Effector memory CD8-positive, alpha-beta T cell (primary cell): Measurements from ENCODE around the gene NCOA7.

Experiments used
- ATAC-seq: fragments of 150-1000 bp; cut with Tn5 transposase; replicated peaks from 2 replicates; pipeline ENCODE4 v1.10.0; 2021; ENCODE audit warnings: mild to moderate bottlenecking, moderate library complexity
- DNase-seq, 3 experiments: peaks; one replicate each; pipeline ENCODE4 v3.0.0; 2021
- H3K27ac Mint-ChIP-seq, 2 donors: one replicate each; pipeline ENCODE4 v1.8.0; 2022; ENCODE audit warnings: mild to moderate bottlenecking in 2 of 2, mixed read lengths in 2 of 2, moderate library complexity in 2 of 2
- H3K27me3 Mint-ChIP-seq, 2 donors: one replicate each; pipeline ENCODE4 v1.8.0; 2022; ENCODE audit warnings: mixed read lengths in 2 of 2
- H3K36me3 Mint-ChIP-seq: one replicate; pipeline ENCODE4 v1.8.0; 2022; ENCODE audit warnings: mild to moderate bottlenecking, moderate library complexity, mixed read lengths; ENCODE audit not compliant: insufficient read depth
- H3K4me1 Mint-ChIP-seq, 2 donors: one replicate each; pipeline ENCODE4 v1.8.0; 2022; ENCODE audit warnings: low read depth in 2 of 2, mixed read lengths in 2 of 2
- H3K4me3 Mint-ChIP-seq, 2 donors: one replicate each; pipeline ENCODE4 v1.8.0; 2022; ENCODE audit warnings: mild to moderate bottlenecking in 2 of 2, mixed read lengths in 2 of 2, moderate library complexity in 2 of 2
- H3K9me3 Mint-ChIP-seq, 2 donors: one replicate each; pipeline ENCODE4 v1.8.0; 2022; ENCODE audit warnings: mixed read lengths in 2 of 2

The NCOA7 gene

GRCh38 chr6:125749173-125749864 is 41.4 kb upstream of the NCOA7 start, which contains the start of gene HEY2:
TSS of gene HEY2 (plus strand) at chr6:125749632. CDS start at chr6:125749777, 145 bp downstream.
- peak; percentile 80 for ATAC-seq
- Mint-ChIP-seq H3K36me3 (no peaks in the 10 kb centered on the region), H3K4me1 (peaks cover 21 to 39% of the 10 kb centered on the region in 2 donors), H3K27me3 (peaks cover 23 to 24% of the 10 kb centered on the region in 2 donors), H3K9me3 (no peaks in the 10 kb centered on the region), H3K4me3 (peak within 1 kb of the TSS; percentile 87), H3K27ac (peak within 1 kb of the TSS; percentile 65 to 67)
- peak; percentile 67 to 84 (median 82) for DNase-seq

GRCh38 chr6:125749865-125750691 is 40.7 kb upstream of the NCOA7 start:
- H3K4me3 Mint-ChIP-seq, result peak overlapping the region; percentile 87
- peaks cover 21 to 39% of the 10 kb centered on the region in 2 donors for H3K4me1 Mint-ChIP-seq
- no peak for ATAC-seq
- no peak for DNase-seq
- peaks cover 23 to 25% of the 10 kb centered on the region in 2 donors for H3K27me3 Mint-ChIP-seq
- H3K36me3 Mint-ChIP-seq, result no peaks in the 10 kb centered on the region
- H3K27ac Mint-ChIP-seq, result peak overlapping the region; percentile 65 to 67
- H3K9me3 Mint-ChIP-seq, result no peaks in the 10 kb centered on the region

DNA sequence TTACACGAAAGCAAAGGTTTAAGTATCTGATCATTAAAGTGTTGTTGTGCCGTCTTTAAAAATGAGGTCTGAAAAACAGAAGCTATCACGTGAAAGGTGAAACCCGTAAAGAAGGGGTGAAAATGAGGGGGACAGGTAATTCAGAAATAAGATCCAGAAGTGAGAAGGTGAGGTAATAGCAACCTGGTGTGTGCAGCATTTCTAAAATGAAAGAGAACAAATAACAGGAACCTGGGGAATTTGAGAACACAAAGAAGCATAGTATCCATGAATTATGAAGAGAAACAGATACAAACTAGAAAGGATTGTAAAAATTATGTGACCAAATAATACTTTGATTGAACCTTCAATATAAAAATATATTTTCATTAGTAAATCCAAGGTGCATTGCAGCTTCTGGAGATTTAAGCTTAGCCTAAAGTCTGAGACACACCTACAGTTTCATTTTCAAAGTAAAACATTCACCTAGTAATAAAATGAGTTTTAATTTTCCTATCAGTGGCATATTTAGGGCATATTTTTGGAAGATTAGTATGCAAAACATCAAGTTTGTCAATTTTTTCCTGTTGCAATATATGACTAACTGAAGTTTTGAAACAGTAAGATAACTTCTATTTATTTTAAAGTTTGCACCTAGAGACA is 39.9 kb upstream of the NCOA7 start:
- no peaks in the 10 kb centered on the region for H3K9me3 Mint-ChIP-seq

DNA sequence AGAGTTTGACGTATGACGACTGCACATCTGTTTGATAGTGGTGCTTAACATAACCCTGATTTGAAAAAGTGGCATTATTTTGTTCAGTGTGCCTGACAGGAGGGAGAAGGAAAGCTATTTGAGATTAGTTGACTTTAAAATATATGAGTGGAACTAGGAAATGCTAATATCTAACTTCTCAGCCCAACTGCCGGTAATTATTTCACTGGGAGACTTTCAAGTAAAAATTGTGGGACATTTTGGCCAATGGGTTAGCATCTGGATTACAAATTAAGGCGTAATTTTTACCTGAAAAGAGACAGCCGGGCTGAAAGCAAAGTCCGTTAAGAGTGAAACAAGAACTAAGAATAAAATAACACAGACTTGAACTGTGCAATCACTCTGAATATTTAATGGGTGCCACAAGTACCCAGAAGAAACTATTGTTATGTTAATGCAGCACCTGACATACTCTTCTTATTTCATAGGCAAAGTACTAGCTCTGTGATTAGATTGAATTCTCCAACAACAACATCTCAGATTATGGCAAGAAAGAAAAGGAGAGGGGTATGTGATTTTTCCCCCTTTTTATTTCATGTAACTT is 39.3 kb upstream of the NCOA7 start:
- H3K4me3 Mint-ChIP-seq, result peak overlapping the region in 1 of 2 donors; percentile 4
- H3K27ac Mint-ChIP-seq, result no peak overlapping the region
- ATAC-seq (no peak), DNase-seq (no peak)
- H3K36me3 Mint-ChIP-seq, result no peaks in the 10 kb centered on the region
- H3K27me3 Mint-ChIP-seq, result peaks cover 17 to 23% of the 10 kb centered on the region in 2 donors
- H3K4me1 Mint-ChIP-seq, result peaks cover 18 to 34% of the 10 kb centered on the region in 2 donors
- H3K9me3 Mint-ChIP-seq, result no peaks in the 10 kb centered on the region

More for the DNA sequence above, 39.9 kb upstream of the NCOA7 start:
- Mint-ChIP-seq H3K4me1 (peaks cover 21 to 39% of the 10 kb centered on the region in 2 donors), H3K27ac (no peak overlapping the region), H3K27me3 (peaks cover 23 to 30% of the 10 kb centered on the region in 2 donors), H3K36me3 (no peaks in the 10 kb centered on the region), H3K4me3 (peak overlapping the region; percentile 87)
- no peak for ATAC-seq
- DNase-seq, result no peak

GRCh38 chr6:125752773-125753172 is 38.0 kb upstream of the NCOA7 start:
- DNase-seq (no peak), ATAC-seq (no peak)
- no peak overlapping the region for H3K27ac Mint-ChIP-seq
- no peak overlapping the region for H3K4me3 Mint-ChIP-seq
- peaks cover 9 to 17% of the 10 kb centered on the region in 2 donors for H3K27me3 Mint-ChIP-seq
- no peaks in the 10 kb centered on the region for H3K36me3 Mint-ChIP-seq
- H3K9me3 Mint-ChIP-seq, result no peaks in the 10 kb centered on the region
- peaks cover 11 to 25% of the 10 kb centered on the region in 2 donors for H3K4me1 Mint-ChIP-seq

DNA sequence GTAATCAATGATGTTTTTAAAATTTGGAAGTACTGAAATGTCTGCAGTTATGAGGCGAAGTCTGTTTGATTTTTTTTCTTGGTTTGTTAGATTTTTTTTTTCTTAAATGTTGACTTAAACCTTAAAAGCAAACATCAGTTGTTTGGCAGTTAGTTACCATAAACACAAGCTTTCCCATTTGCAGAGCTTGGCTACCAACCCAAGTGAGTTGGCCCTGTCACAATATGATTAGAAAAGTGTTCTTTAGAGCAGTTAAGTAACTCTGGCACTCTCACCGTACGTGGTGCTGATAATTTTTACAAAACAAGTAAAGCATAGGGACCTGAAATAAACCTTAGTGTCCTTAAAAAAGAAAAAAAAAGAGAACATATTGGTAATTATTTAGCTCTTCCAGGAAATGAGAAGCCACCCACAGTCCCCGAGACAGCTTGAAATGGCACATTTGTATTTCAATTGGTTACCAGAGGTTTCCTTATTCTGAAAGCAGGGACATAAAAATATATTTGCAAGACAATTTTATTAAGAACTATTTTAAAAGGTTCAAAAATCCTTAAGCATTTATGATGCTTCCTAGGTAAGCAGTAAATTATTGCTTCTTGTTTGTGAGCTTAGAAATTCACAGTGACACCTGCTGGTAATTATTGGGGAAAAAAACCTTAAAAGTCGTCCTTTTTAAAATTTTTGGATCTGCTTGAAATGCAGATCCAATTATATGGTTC is 37.4 kb upstream of the NCOA7 start:
- H3K27me3 Mint-ChIP-seq, result peaks cover 9 to 17% of the 10 kb centered on the region in 2 donors
- no peaks in the 10 kb centered on the region for H3K9me3 Mint-ChIP-seq
- H3K27ac Mint-ChIP-seq, result no peak overlapping the region
- H3K4me1 Mint-ChIP-seq, result peaks cover 11 to 20% of the 10 kb centered on the region in 2 donors
- ATAC-seq (no peak), DNase-seq (no peak)
- H3K4me3 Mint-ChIP-seq, result no peak overlapping the region
- H3K36me3 Mint-ChIP-seq, result no peaks in the 10 kb centered on the region

DNA sequence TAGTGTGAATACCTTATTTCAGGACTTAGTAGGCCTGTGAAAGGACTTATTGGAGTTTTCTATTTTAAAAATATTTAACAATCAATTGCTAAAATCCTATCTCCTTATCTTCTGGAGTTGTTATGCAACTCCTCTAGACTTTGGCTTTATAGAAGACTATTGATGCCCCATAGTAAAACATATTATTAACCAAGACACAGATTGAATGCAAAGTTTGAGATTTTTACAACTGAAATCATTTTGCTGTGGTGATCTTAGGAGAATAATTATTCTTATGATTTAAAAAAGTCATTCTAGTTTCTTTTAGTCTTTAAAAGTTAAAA is 36.9 kb upstream of the NCOA7 start:
- ATAC-seq (no peak), DNase-seq (no peak)
- H3K4me3 Mint-ChIP-seq, result no peak overlapping the region
- peaks cover 11 to 19% of the 10 kb centered on the region in 2 donors for H3K27me3 Mint-ChIP-seq
- H3K4me1 Mint-ChIP-seq, result peaks cover 11 to 15% of the 10 kb centered on the region in 2 donors
- no peak overlapping the region for H3K27ac Mint-ChIP-seq
- H3K9me3 Mint-ChIP-seq, result no peaks in the 10 kb centered on the region
- H3K36me3 Mint-ChIP-seq, result no peaks in the 10 kb centered on the region

- H3K36me3 Mint-ChIP-seq, result no peaks in the 10 kb centered on the region
- peaks cover 17 to 25% of the 10 kb centered on the region in 2 donors for H3K27me3 Mint-ChIP-seq
- ATAC-seq, result no peak
- H3K4me3 Mint-ChIP-seq, result no peak overlapping the region
- no peak overlapping the region for H3K27ac Mint-ChIP-seq
- peaks cover 11 to 15% of the 10 kb centered on the region in 2 donors for H3K4me1 Mint-ChIP-seq
- no peaks in the 10 kb centered on the region for H3K9me3 Mint-ChIP-seq
- no peak for DNase-seq
Observed at GRCh38 chr6:125754566-125754965, 36.2 kb upstream of the NCOA7 start.

DNA sequence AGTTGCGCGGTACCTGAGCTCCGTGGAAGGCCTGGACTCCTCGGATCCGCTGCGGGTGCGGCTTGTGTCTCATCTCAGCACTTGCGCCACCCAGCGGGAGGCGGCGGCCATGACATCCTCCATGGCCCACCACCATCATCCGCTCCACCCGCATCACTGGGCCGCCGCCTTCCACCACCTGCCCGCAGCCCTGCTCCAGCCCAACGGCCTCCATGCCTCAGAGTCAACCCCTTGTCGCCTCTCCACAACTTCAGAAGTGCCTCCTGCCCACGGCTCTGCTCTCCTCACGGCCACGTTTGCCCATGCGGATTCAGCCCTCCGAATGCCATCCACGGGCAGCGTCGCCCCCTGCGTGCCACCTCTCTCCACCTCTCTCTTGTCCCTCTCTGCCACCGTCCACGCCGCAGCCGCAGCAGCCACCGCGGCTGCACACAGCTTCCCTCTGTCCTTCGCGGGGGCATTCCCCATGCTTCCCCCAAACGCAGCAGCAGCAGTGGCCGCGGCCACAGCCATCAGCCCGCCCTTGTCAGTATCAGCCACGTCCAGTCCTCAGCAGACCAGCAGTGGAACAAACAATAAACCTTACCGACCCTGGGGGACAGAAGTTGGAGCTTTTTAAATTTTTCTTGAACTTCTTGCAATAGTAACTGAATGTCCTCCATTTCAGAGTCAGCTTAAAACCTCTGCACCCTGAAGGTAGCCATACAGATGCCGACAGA is 31.4 kb upstream of the NCOA7 start:
- H3K36me3 Mint-ChIP-seq, result no peaks in the 10 kb centered on the region
- peaks cover 34 to 45% of the 10 kb centered on the region in 2 donors for H3K27me3 Mint-ChIP-seq
- H3K9me3 Mint-ChIP-seq, result no peaks in the 10 kb centered on the region
- DNase-seq, result no peak
- H3K4me1 Mint-ChIP-seq, result no peaks in the 10 kb centered on the region
- no peak overlapping the region for H3K27ac Mint-ChIP-seq
- ATAC-seq, result no peak
- no peak overlapping the region for H3K4me3 Mint-ChIP-seq

- H3K9me3 Mint-ChIP-seq, result no peaks in the 10 kb centered on the region
- H3K27ac Mint-ChIP-seq, result no peak overlapping the region
- ATAC-seq (no peak), DNase-seq (no peak)
- no peaks in the 10 kb centered on the region for H3K4me1 Mint-ChIP-seq
- no peaks in the 10 kb centered on the region for H3K36me3 Mint-ChIP-seq
- no peak overlapping the region for H3K4me3 Mint-ChIP-seq
- H3K27me3 Mint-ChIP-seq, result peaks cover 38 to 51% of the 10 kb centered on the region in 2 donors
Observed at GRCh38 chr6:125759959-125760457, 30.8 kb upstream of the NCOA7 start.

DNA sequence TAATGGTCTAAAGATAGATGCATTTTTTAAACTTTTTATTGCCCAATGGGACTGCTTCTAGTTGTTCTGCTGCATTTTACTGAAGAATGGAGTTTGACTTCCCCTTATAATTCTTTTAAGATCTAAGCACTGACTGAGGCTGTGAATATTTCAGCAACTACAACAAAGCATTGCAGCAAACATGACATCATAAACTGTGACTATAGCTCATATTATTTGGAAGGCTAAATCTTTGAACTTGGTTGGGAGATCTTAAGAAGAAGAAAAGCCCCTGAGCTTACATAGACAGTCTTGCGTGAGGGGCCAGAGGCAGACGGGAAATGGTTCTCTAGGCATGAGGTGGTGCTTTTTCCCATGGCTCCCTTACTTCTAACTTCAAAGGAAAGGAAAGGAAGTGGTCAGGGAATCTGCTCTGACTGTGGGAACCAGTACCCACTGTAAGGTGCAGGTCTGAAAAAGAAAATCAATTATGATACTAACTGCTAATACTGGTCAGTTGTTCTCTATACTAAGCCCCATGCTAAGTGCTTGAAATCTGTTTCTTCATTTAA is 26.6 kb upstream of the NCOA7 start:
- ATAC-seq, result no peak
- Mint-ChIP-seq H3K27me3 (peaks cover 53 to 74% of the 10 kb centered on the region in 2 donors), H3K27ac (no peak overlapping the region)

GRCh38 chr6:125765944-125766343 is 24.8 kb upstream of the NCOA7 start:
- Mint-ChIP-seq H3K9me3 (no peaks in the 10 kb centered on the region), H3K4me3 (no peak overlapping the region), H3K27ac (no peak overlapping the region), H3K27me3 (peaks cover 41 to 61% of the 10 kb centered on the region in 2 donors), H3K36me3 (no peaks in the 10 kb centered on the region), H3K4me1 (peaks cover 4 to 5% of the 10 kb centered on the region in 2 donors)
- ATAC-seq, result no peak
- no peak for DNase-seq

More for the DNA sequence above, 26.6 kb upstream of the NCOA7 start:
- no peaks in the 10 kb centered on the region for H3K4me1 Mint-ChIP-seq
- no peak overlapping the region for H3K4me3 Mint-ChIP-seq
- H3K36me3 Mint-ChIP-seq, result no peaks in the 10 kb centered on the region
- H3K9me3 Mint-ChIP-seq, result no peaks in the 10 kb centered on the region
- no peak for DNase-seq
